ENCODE measurements around the gene USP6NL. TPM values are rescaled to one million over a fixed set of nuclear protein-coding genes. Genes with fewer than 3 reads are reported as not detected.
"Not testable (repeated sequence)": the region's sequence is repeated elsewhere in the genome, so short reads cannot be mapped to it uniquely, and the experiment has no call there.

The USP6NL gene
- total and polyA plus RNA-seq, 2 donors: 8.1 to 12.3 TPM

- WGBS: 100% methylated on average over 2 of the region's 2 CpGs
- H3K36me3 ChIP-seq (ENCODE audit: control insufficient read depth in 2 of 2, insufficient read depth in 2 of 2, low read length in 1 of 2): peaks cover 0 to 20% of the 10 kb centered on the region in 2 donors
These were observed 113.1 kb downstream of the USP6NL start for GRCh38 chr10:11498399-11498798.

GRCh38 chr10:11494923-11495322 lies 116.5 kb downstream of the USP6NL start:
- not testable (repeated sequence) for H3K4me3 ChIP-seq (ENCODE audit: low read length in 2 of 2); DNase-seq (ENCODE audit: low read depth in 6 of 9, low spot score in 9 of 9); H3K27me3 ChIP-seq (ENCODE audit: control insufficient read depth in 2 of 2, insufficient read depth in 1 of 2, low read length in 1 of 2); H3K27ac ChIP-seq (ENCODE audit: low read depth in 1 of 2, low read length in 1 of 2); H3K4me1 ChIP-seq (ENCODE audit: control insufficient read depth in 2 of 2, insufficient read depth in 2 of 2, low read length in 2 of 2); H3K9me3 ChIP-seq (ENCODE audit: control insufficient read depth in 2 of 2, insufficient read depth in 1 of 2, low read length in 1 of 2)
- H3K36me3 ChIP-seq (ENCODE audit: control insufficient read depth in 2 of 2, insufficient read depth in 2 of 2, low read length in 1 of 2): peaks cover 9 to 42% of the 10 kb centered on the region in 2 donors
- WGBS: 94% methylated on average over 12 of the region's 13 CpGs

More at GRCh38 chr10:11498399-11498798, 113.1 kb downstream of the USP6NL start:
- no peak for DNase-seq (ENCODE audit: low read depth in 6 of 9, low spot score in 9 of 9)
- Histone ChIP-seq H3K4me1 (ENCODE audit: control insufficient read depth in 2 of 2, insufficient read depth in 2 of 2, low read length in 2 of 2) (no peaks in the 10 kb centered on the region), H3K27ac (ENCODE audit: low read depth in 1 of 2, low read length in 1 of 2) (no peak overlapping the region), H3K4me3 (ENCODE audit: low read length in 2 of 2) (no peak overlapping the region), H3K9me3 (ENCODE audit: control insufficient read depth in 2 of 2, insufficient read depth in 1 of 2, low read length in 1 of 2) (no peaks in the 10 kb centered on the region), H3K27me3 (ENCODE audit: control insufficient read depth in 2 of 2, insufficient read depth in 1 of 2, low read length in 1 of 2) (no peaks in the 10 kb centered on the region)

GRCh38 chr10:11493646-11494045 lies 117.8 kb downstream of the USP6NL start:
- WGBS: 96% methylated on average over 6 of the region's 6 CpGs
- H3K4me1 ChIP-seq (ENCODE audit: control insufficient read depth in 2 of 2, insufficient read depth in 2 of 2, low read length in 2 of 2): no peaks in the 10 kb centered on the region
- DNase-seq (ENCODE audit: low read depth in 6 of 9, low spot score in 9 of 9): no peak
- H3K27me3 ChIP-seq (ENCODE audit: control insufficient read depth in 2 of 2, insufficient read depth in 1 of 2, low read length in 1 of 2): no peaks in the 10 kb centered on the region
- no peak overlapping the region for H3K27ac ChIP-seq (ENCODE audit: low read depth in 1 of 2, low read length in 1 of 2)
- peaks cover 13 to 46% of the 10 kb centered on the region in 2 donors for H3K36me3 ChIP-seq (ENCODE audit: control insufficient read depth in 2 of 2, insufficient read depth in 2 of 2, low read length in 1 of 2)
- no peak overlapping the region for H3K4me3 ChIP-seq (ENCODE audit: low read length in 2 of 2)
- H3K9me3 ChIP-seq (ENCODE audit: control insufficient read depth in 2 of 2, insufficient read depth in 1 of 2, low read length in 1 of 2): no peaks in the 10 kb centered on the region

- H3K36me3 ChIP-seq (ENCODE audit: control insufficient read depth in 2 of 2, insufficient read depth in 2 of 2, low read length in 1 of 2): peaks cover 13 to 44% of the 10 kb centered on the region in 2 donors
- no peak overlapping the region for H3K4me3 ChIP-seq (ENCODE audit: low read length in 2 of 2)
- H3K27ac ChIP-seq (ENCODE audit: low read depth in 1 of 2, low read length in 1 of 2): no peak overlapping the region
These were observed 120.4 kb downstream of the USP6NL start for GRCh38 chr10:11491087-11491486.

GRCh38 chr10:11489591-11489990 lies 121.9 kb downstream of the USP6NL start:
- H3K4me3 ChIP-seq (ENCODE audit: low read length in 2 of 2): no peak overlapping the region
- H3K27ac ChIP-seq (ENCODE audit: low read depth in 1 of 2, low read length in 1 of 2): no peak overlapping the region
- peaks cover 13 to 39% of the 10 kb centered on the region in 2 donors for H3K36me3 ChIP-seq (ENCODE audit: control insufficient read depth in 2 of 2, insufficient read depth in 2 of 2, low read length in 1 of 2)
- no peak for DNase-seq (ENCODE audit: low read depth in 6 of 9, low spot score in 9 of 9)
- no peaks in the 10 kb centered on the region for H3K4me1 ChIP-seq (ENCODE audit: control insufficient read depth in 2 of 2, insufficient read depth in 2 of 2, low read length in 2 of 2)
- WGBS: 94% methylated on average over 2 of the region's 2 CpGs
- H3K27me3 ChIP-seq (ENCODE audit: control insufficient read depth in 2 of 2, insufficient read depth in 1 of 2, low read length in 1 of 2): no peaks in the 10 kb centered on the region
- H3K9me3 ChIP-seq (ENCODE audit: control insufficient read depth in 2 of 2, insufficient read depth in 1 of 2, low read length in 1 of 2): no peaks in the 10 kb centered on the region

More at GRCh38 chr10:11491087-11491486, 120.4 kb downstream of the USP6NL start:
- H3K27me3 ChIP-seq (ENCODE audit: control insufficient read depth in 2 of 2, insufficient read depth in 1 of 2, low read length in 1 of 2): no peaks in the 10 kb centered on the region
- no peaks in the 10 kb centered on the region for H3K9me3 ChIP-seq (ENCODE audit: control insufficient read depth in 2 of 2, insufficient read depth in 1 of 2, low read length in 1 of 2)
- no peaks in the 10 kb centered on the region for H3K4me1 ChIP-seq (ENCODE audit: control insufficient read depth in 2 of 2, insufficient read depth in 2 of 2, low read length in 2 of 2)
- 97% methylated on average over 2 of the region's 2 CpGs for WGBS
- no peak for DNase-seq (ENCODE audit: low read depth in 6 of 9, low spot score in 9 of 9)

GRCh38 chr10:11488126-11488525 lies 123.3 kb downstream of the USP6NL start:
- 97% methylated on average over 4 of the region's 4 CpGs for WGBS
- no peak for DNase-seq (ENCODE audit: low read depth in 6 of 9, low spot score in 9 of 9)
- no peaks in the 10 kb centered on the region for H3K27me3 ChIP-seq (ENCODE audit: control insufficient read depth in 2 of 2, insufficient read depth in 1 of 2, low read length in 1 of 2)
- H3K4me3 ChIP-seq (ENCODE audit: low read length in 2 of 2): no peak overlapping the region
- no peaks in the 10 kb centered on the region for H3K4me1 ChIP-seq (ENCODE audit: control insufficient read depth in 2 of 2, insufficient read depth in 2 of 2, low read length in 2 of 2)
- H3K9me3 ChIP-seq (ENCODE audit: control insufficient read depth in 2 of 2, insufficient read depth in 1 of 2, low read length in 1 of 2): no peaks in the 10 kb centered on the region
- H3K27ac ChIP-seq (ENCODE audit: low read depth in 1 of 2, low read length in 1 of 2): no peak overlapping the region
- H3K36me3 ChIP-seq (ENCODE audit: control insufficient read depth in 2 of 2, insufficient read depth in 2 of 2, low read length in 1 of 2): peaks cover 13 to 37% of the 10 kb centered on the region in 2 donors

- peaks cover 0 to 23% of the 10 kb centered on the region in 2 donors for H3K36me3 ChIP-seq (ENCODE audit: control insufficient read depth in 2 of 2, insufficient read depth in 2 of 2, low read length in 1 of 2)
- H3K4me1 ChIP-seq (ENCODE audit: control insufficient read depth in 2 of 2, insufficient read depth in 2 of 2, low read length in 2 of 2): peaks cover 0 to 3% of the 10 kb centered on the region in 2 donors
- no peak for DNase-seq (ENCODE audit: low read depth in 6 of 9, low spot score in 9 of 9)
- 89% methylated on average over 6 of the region's 6 CpGs for WGBS
- no peak overlapping the region for H3K4me3 ChIP-seq (ENCODE audit: low read length in 2 of 2)
- H3K27ac ChIP-seq (ENCODE audit: low read depth in 1 of 2, low read length in 1 of 2): no peak overlapping the region
- no peaks in the 10 kb centered on the region for H3K9me3 ChIP-seq (ENCODE audit: control insufficient read depth in 2 of 2, insufficient read depth in 1 of 2, low read length in 1 of 2)
- no peaks in the 10 kb centered on the region for H3K27me3 ChIP-seq (ENCODE audit: control insufficient read depth in 2 of 2, insufficient read depth in 1 of 2, low read length in 1 of 2)
These were observed 128.0 kb downstream of the USP6NL start for GRCh38 chr10:11483201-11484148.

GRCh38 chr10:11482306-11482705 lies 129.1 kb downstream of the USP6NL start:
- H3K36me3 ChIP-seq (ENCODE audit: control insufficient read depth in 2 of 2, insufficient read depth in 2 of 2, low read length in 1 of 2): peaks cover 4 to 23% of the 10 kb centered on the region in 2 donors
- H3K27me3 ChIP-seq (ENCODE audit: control insufficient read depth in 2 of 2, insufficient read depth in 1 of 2, low read length in 1 of 2): no peaks in the 10 kb centered on the region
- H3K4me3 ChIP-seq (ENCODE audit: low read length in 2 of 2): no peak overlapping the region
- DNase-seq (ENCODE audit: low read depth in 6 of 9, low spot score in 9 of 9): no peak
- peaks cover 0 to 3% of the 10 kb centered on the region in 2 donors for H3K4me1 ChIP-seq (ENCODE audit: control insufficient read depth in 2 of 2, insufficient read depth in 2 of 2, low read length in 2 of 2)
- H3K27ac ChIP-seq (ENCODE audit: low read depth in 1 of 2, low read length in 1 of 2): no peak overlapping the region
- no peaks in the 10 kb centered on the region for H3K9me3 ChIP-seq (ENCODE audit: control insufficient read depth in 2 of 2, insufficient read depth in 1 of 2, low read length in 1 of 2)

- Histone ChIP-seq H3K4me1 (ENCODE audit: control insufficient read depth in 2 of 2, insufficient read depth in 2 of 2, low read length in 2 of 2) (peaks cover 0 to 3% of the 10 kb centered on the region in 2 donors), H3K27ac (ENCODE audit: low read depth in 1 of 2, low read length in 1 of 2) (no peak overlapping the region), H3K4me3 (ENCODE audit: low read length in 2 of 2) (no peak overlapping the region), H3K27me3 (ENCODE audit: control insufficient read depth in 2 of 2, insufficient read depth in 1 of 2, low read length in 1 of 2) (no peaks in the 10 kb centered on the region), H3K9me3 (ENCODE audit: control insufficient read depth in 2 of 2, insufficient read depth in 1 of 2, low read length in 1 of 2) (no peaks in the 10 kb centered on the region), H3K36me3 (ENCODE audit: control insufficient read depth in 2 of 2, insufficient read depth in 2 of 2, low read length in 1 of 2) (peaks cover 4 to 26% of the 10 kb centered on the region in 2 donors)
- 92% methylated on average over 4 of the region's 4 CpGs for WGBS
- DNase-seq (ENCODE audit: low read depth in 6 of 9, low spot score in 9 of 9): peak in 1 of 9 donors; percentile 12
These were observed 130.8 kb downstream of the USP6NL start for GRCh38 chr10:11480687-11481086.

Measured in thymus (tissue), 11 donors.